BJ (cell line): ENCODE measurements around the gene UGGT1. TPM values are rescaled to one million over a fixed set of nuclear protein-coding genes. Genes with fewer than 3 reads are reported as not detected.

ENCODE experiments used
- CTCF ChIA-PET: fragments of 350-600 bp; formaldehyde crosslinking; extraction: SDS; loops from one replicate; lab custom pipeline; 2021; ENCODE audit warnings: antibody characterized with exemption, inconsistent platforms; lab: Yijun Ruan, JAX
- POLR2A ChIA-PET: fragments of 300-600 bp; sonication (Branson Sonifier 250); formaldehyde crosslinking; extraction: SDS; loops from one replicate; lab custom pipeline; 2021; ENCODE audit warnings: antibody characterized with exemption; lab: Charles Lee
- DNase-seq: peaks from one replicate; pipeline ENCODE4 v3.0.0-alpha.2; 2011; ENCODE audit warnings: low read depth
- H3K27me3 ChIP-seq: 2 replicates; pipeline ENCODE4 v1.6.0; 2011; ENCODE audit warnings: low read length; ENCODE audit not compliant: control insufficient read depth, insufficient read depth
- H3K36me3 ChIP-seq: 2 replicates; pipeline ENCODE4 v1.5.1; 2011; ENCODE audit warnings: low read length; ENCODE audit not compliant: control insufficient read depth, insufficient read depth
- H3K4me3 ChIP-seq: 2 replicates; pipeline ENCODE4 v1.5.1; 2011; ENCODE audit warnings: low read depth, mild to moderate bottlenecking, control low read depth, low read length
- CTCF ChIP-seq: IDR thresholded peaks from 2 replicates; pipeline ENCODE4 v1.5.1; 2011; ENCODE audit warnings: low read depth, mild to moderate bottlenecking, control low read depth, inconsistent platforms, low read length, moderate library complexity; ENCODE audit not compliant: insufficient read depth
- polyA plus RNA-seq: library from polyadenylated mRNA; depleted of rRNA; stranded (reverse); fragments of >200 nt; gene quantifications from 2 replicates; pipeline ENCODE4 v1.2.3, GENCODE V29; 2011; rRNA removed
- small RNA-seq: library from RNA; depleted of rRNA; stranded (forward); fragments of <200 nt; gene quantifications from one replicate; pipeline ENCODE3, GENCODE V24; 2012; ENCODE audit warnings: low replicate concordance, low read depth; ENCODE audit not compliant: insufficient read length

The UGGT1 gene
- polyA plus RNA-seq, 1 experiment: 28.6 TPM

DNA sequence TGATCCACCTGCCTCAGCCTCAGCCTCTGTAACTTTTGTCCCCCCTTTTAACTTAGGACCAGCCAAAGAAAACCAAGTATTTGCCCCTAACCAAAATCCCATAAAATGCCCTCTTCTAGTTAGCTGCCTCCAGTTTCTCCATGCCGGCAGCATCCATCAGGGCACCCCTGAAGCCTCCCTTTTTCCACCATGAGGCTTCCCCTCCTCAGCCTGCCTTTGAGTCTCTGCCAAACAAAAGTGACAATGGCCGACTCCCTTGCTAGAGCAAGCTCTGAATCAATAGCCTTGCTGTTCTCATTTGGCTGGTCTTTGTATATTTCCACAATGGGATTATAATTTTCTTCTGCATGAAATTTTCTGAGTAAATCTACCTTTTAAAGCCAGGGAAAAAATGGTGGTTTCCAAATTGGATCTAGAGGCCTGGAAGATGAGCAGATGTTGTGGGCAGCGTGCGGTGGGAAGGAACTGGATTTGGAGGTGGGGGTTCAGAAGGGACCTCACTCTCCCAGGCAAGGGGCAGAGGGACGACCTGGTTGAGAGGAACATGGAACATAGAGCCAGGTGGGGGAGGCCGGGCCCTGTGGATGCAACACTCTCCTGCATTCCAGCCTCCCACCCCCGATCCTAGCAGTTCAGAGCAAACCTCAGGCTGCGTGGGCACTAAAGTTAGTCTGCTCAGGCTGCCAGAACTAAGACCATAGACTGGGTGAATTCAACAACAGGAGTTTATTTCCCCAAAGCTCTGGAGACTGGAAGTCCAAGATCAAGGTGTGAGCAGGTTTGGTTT, 147.1 kb downstream of the UGGT1 start:
- no peaks in the 10 kb centered on the region for H3K36me3 ChIP-seq
- POLR2A ChIA-PET: no interaction called here
- no peak for DNase-seq
- H3K4me3 ChIP-seq: no peak overlapping the region
- peaks cover 12% of the 10 kb centered on the region for H3K27me3 ChIP-seq
- TF ChIP-seq CTCF: no peak
- CTCF ChIA-PET: no interaction called here

DNA sequence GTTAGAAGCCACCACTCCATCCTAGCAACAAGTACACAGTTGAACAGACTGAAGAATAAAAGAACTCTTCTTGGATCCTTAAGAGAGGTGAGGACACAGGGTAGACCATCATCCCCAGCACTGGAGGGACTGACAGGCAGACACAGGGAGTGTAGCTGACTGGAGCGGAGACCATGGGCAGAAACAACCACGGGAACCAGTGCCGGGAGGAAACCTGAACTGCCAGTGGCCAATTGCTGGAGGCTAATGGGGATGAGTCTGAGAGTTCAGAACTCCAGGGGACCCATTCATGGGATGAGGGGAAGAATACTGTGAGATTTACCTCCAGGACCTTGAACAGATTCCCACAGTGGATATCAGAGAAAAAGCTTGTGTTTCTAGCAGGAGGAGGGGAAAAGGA, 150.9 kb downstream of the UGGT1 start:
- Histone ChIP-seq H3K4me3 (no peak overlapping the region), H3K36me3 (no peaks in the 10 kb centered on the region), H3K27me3 (peaks cover 9% of the 10 kb centered on the region)
- TF ChIP-seq CTCF: no peak
- ChIA-PET CTCF (interaction anchor here (1.2 kb wide), 1 partner anchor 10 kb away, joined by 3 read pairs; no protein-coding TSS in a partner anchor), POLR2A (no interaction called here)
- DNase-seq: no peak

Small RNAs within 50 kb of the gene (small RNA-seq; reads per million reads assigned to genes)
- gene AC108059.2 (not detected), gene AC108059.3 (not detected), gene DYNLT3P2 (not detected), gene RF00019 (not detected)

Other genes with a start within 250 kb of the UGGT1 start
- gene POLR2D, start 233.0 kb upstream of the UGGT1 start, polyA plus RNA-seq: 7.4 and 11.8 TPM in 2 replicates
- gene AMMECR1L, start 205.2 kb upstream of the UGGT1 start, polyA plus RNA-seq: 15.1 TPM in 2 replicates
- gene SAP130, start 63.1 kb upstream of the UGGT1 start, polyA plus RNA-seq: 9.1 and 20.4 TPM in 2 replicates
- gene HS6ST1, start 227.7 kb downstream of the UGGT1 start, polyA plus RNA-seq: 7.4 and 12.9 TPM in 2 replicates